Tibial artery (tissue), 4 donors: ENCODE results near the gene NBPF4.
"Not testable (repeated sequence)": the region's sequence is repeated elsewhere in the genome, so short reads cannot be mapped to it uniquely, and the experiment has no call there.

Experiments used
- DNase-seq, 2 donors: peaks; one replicate each; pipeline ENCODE4 v3.0.0-alpha.2; 2019
- H3K27ac ChIP-seq, 2 donors: fragments of 200-600 bp; sonication (generic) in 1 of 2; 1 replicate in 1 of 2; 2 replicates in 1 of 2; pipeline ENCODE4 v1.5.1; 2018 to 2019; ENCODE audit warnings: mild to moderate bottlenecking in 1 of 2
- H3K27me3 ChIP-seq, 2 donors: fragments of 200-600 bp; sonication (generic) in 1 of 2; one replicate each; pipeline versions ENCODE4 v1.5.1 to v1.6.0; 2016 to 2019
- H3K36me3 ChIP-seq, 3 donors: fragments of 200-600 bp; sonication (generic) in 2 of 3; one replicate each; pipeline ENCODE4 v1.5.1; 2016 to 2019; ENCODE audit warnings: mild to moderate bottlenecking in 2 of 3
- H3K4me1 ChIP-seq, 4 donors: fragments of 200-600 bp; sonication (generic) in 2 of 4; 1 replicate in 3 of 4; 2 replicates in 1 of 4; pipeline ENCODE4 v1.5.1; 2016 to 2019
- H3K4me3 ChIP-seq, 2 donors: fragments of 200-600 bp; sonication (generic) in 1 of 2; 1 replicate in 1 of 2; 2 replicates in 1 of 2; pipeline ENCODE4 v1.5.1; 2018 to 2019; ENCODE audit warnings: mild to moderate bottlenecking in 2 of 2
- H3K9me3 ChIP-seq, 3 donors: fragments of 200-600 bp; sonication (generic) in 1 of 3; one replicate each; pipeline ENCODE4 v1.5.1; 2016 to 2019
- CTCF ChIP-seq, 2 experiments: fragments of 200-600 bp in 1 of 2; fragments of 450-650 bp in 1 of 2; IDR thresholded peaks; one replicate each; pipeline ENCODE4 v1.5.1; 2017 to 2019; ENCODE audit warnings: antibody characterized with exemption in 2 of 2, mild to moderate bottlenecking in 1 of 2, moderate library complexity in 1 of 2
- intact Hi-C: fragments of 100-400 bp; cut with DNase I; formaldehyde crosslinking; loops from one replicate; pipeline ENCODE4 v1.15.0; 2023; ENCODE audit warnings: low total_unique reads

The NBPF4 gene

GRCh38 chr1:108223226-108223625, 20.6 kb downstream of the NBPF4 start:
- intact Hi-C loops: not testable (repeated sequence)

GRCh38 chr1:108217515-108218174, 26.2 kb downstream of the NBPF4 start:
- DNase-seq, H3K27ac ChIP-seq, H3K27me3 ChIP-seq, intact Hi-C loops, H3K36me3 ChIP-seq, H3K4me1 ChIP-seq, H3K9me3 ChIP-seq, H3K4me3 ChIP-seq: not testable (repeated sequence)

More at GRCh38 chr1:108223226-108223625, 20.6 kb downstream of the NBPF4 start:
- H3K4me3 ChIP-seq, H3K4me1 ChIP-seq, H3K27ac ChIP-seq, DNase-seq, H3K36me3 ChIP-seq, H3K9me3 ChIP-seq, H3K27me3 ChIP-seq: not testable (repeated sequence)

GRCh38 chr1:108217007-108217406, 26.9 kb downstream of the NBPF4 start:
- H3K27me3 ChIP-seq, DNase-seq: not testable (repeated sequence)

GRCh38 chr1:108216028-108216890, 27.6 kb downstream of the NBPF4 start:
- intact Hi-C loops: not testable (repeated sequence)

More at GRCh38 chr1:108217007-108217406, 26.9 kb downstream of the NBPF4 start:
- H3K9me3 ChIP-seq, H3K27ac ChIP-seq, H3K4me1 ChIP-seq, H3K36me3 ChIP-seq, H3K4me3 ChIP-seq, intact Hi-C loops: not testable (repeated sequence)

GRCh38 chr1:108214641-108215465, 29.0 kb downstream of the NBPF4 start:
- H3K9me3 ChIP-seq, H3K27ac ChIP-seq, DNase-seq, H3K4me3 ChIP-seq, H3K4me1 ChIP-seq, intact Hi-C loops, H3K36me3 ChIP-seq, H3K27me3 ChIP-seq: not testable (repeated sequence)
- TF ChIP-seq CTCF (IDR thresholded peaks at IDR 0.05): peak; percentile 10 to 51

More at GRCh38 chr1:108216028-108216890, 27.6 kb downstream of the NBPF4 start:
- not testable (repeated sequence) for DNase-seq, H3K27ac ChIP-seq, H3K9me3 ChIP-seq, H3K27me3 ChIP-seq, H3K36me3 ChIP-seq, H3K4me1 ChIP-seq, H3K4me3 ChIP-seq

- H3K4me1 ChIP-seq: no peaks in the 10 kb centered on the region
- no peak overlapping the region for H3K4me3 ChIP-seq
- intact Hi-C loops: no loop called here
- H3K36me3 ChIP-seq: no peaks in the 10 kb centered on the region
- no peak for DNase-seq
- peaks cover 0 to 20% of the 10 kb centered on the region in 2 donors for H3K27me3 ChIP-seq
- no peaks in the 10 kb centered on the region for H3K9me3 ChIP-seq
- TF ChIP-seq CTCF (IDR thresholded peaks at IDR 0.05): no peak
- H3K27ac ChIP-seq: no peak overlapping the region
Observed at GRCh38 chr1:108211014-108211413, 32.9 kb downstream of the NBPF4 start.

- Histone ChIP-seq H3K4me3 (no peak overlapping the region), H3K9me3 (no peaks in the 10 kb centered on the region), H3K36me3 (no peaks in the 10 kb centered on the region), H3K27ac (no peak overlapping the region), H3K27me3 (peaks cover 0 to 20% of the 10 kb centered on the region in 2 donors), H3K4me1 (no peaks in the 10 kb centered on the region)
- intact Hi-C loops: no loop called here
- no peak for DNase-seq
- TF ChIP-seq CTCF (IDR thresholded peaks at IDR 0.05): no peak
Observed at GRCh38 chr1:108209456-108210108, 34.3 kb downstream of the NBPF4 start.
